H9 (cell line): Measurements from ENCODE around the gene INSRR. TPM values are rescaled to one million over a fixed set of nuclear protein-coding genes. Genes with fewer than 3 reads are reported as not detected.

Experiments used
- DNase-seq: peaks from one replicate; pipeline ENCODE4 v3.0.0-alpha.2; 2017
- H2AFZ ChIP-seq: one replicate; pipeline ENCODE4 v1.6.1; 2013; ENCODE audit warnings: mild to moderate bottlenecking, low read length, control low read depth, moderate library complexity
- H2AK5ac ChIP-seq: 2 replicates; pipeline ENCODE4 v1.6.1; 2013; ENCODE audit warnings: low read length, control low read depth, mixed read lengths; ENCODE audit not compliant: insufficient read length
- H2BK120ac ChIP-seq: one replicate; pipeline ENCODE4 v1.6.1; 2013; ENCODE audit warnings: low read depth, mild to moderate bottlenecking, low read length, control low read depth, inconsistent platforms; ENCODE audit not compliant: poor library complexity, severe bottlenecking
- H2BK12ac ChIP-seq: 2 replicates; pipeline ENCODE4 v1.6.1; 2013; ENCODE audit warnings: low read length, control low read depth, mixed read lengths, low read depth; ENCODE audit not compliant: insufficient read length
- H2BK15ac ChIP-seq: 2 replicates; pipeline ENCODE4 v1.6.1; 2013; ENCODE audit warnings: low read depth, low read length, control low read depth
- H2BK20ac ChIP-seq: one replicate; pipeline ENCODE4 v1.6.1; 2013; ENCODE audit warnings: low read depth, mild to moderate bottlenecking, low read length, control low read depth, inconsistent platforms; ENCODE audit not compliant: poor library complexity, severe bottlenecking
- H2BK5ac ChIP-seq: 2 replicates; pipeline ENCODE4 v1.6.1; 2013; ENCODE audit warnings: low read length, control low read depth, mixed read lengths; ENCODE audit not compliant: insufficient read length
- H3K14ac ChIP-seq: 2 replicates; pipeline ENCODE4 v1.6.1; 2013; ENCODE audit warnings: low read length, control low read depth; ENCODE audit not compliant: insufficient read depth
- H3K18ac ChIP-seq: 2 replicates; pipeline ENCODE4 v1.6.1; 2013; ENCODE audit warnings: low read depth, mild to moderate bottlenecking, mixed read lengths, low read length, control low read depth; ENCODE audit not compliant: insufficient read length
- H3K23ac ChIP-seq: 2 replicates; pipeline ENCODE4 v1.6.1; 2013; ENCODE audit warnings: low read length, control low read depth, mixed read lengths, low read depth; ENCODE audit not compliant: insufficient read length
- H3K23me2 ChIP-seq: 2 replicates; pipeline ENCODE4 v1.6.1; 2013; ENCODE audit warnings: low read depth, mild to moderate bottlenecking, mixed read lengths, low read length, control low read depth; ENCODE audit not compliant: insufficient read length, poor library complexity, severe bottlenecking
- H3K27ac ChIP-seq: 2 replicates; pipeline ENCODE4 v1.5.1; 2013; ENCODE audit warnings: low read length, control low read depth, mixed read lengths, low read depth; ENCODE audit not compliant: insufficient read length
- H3K27me3 ChIP-seq: 2 replicates; pipeline ENCODE4 v1.6.1; 2013; ENCODE audit warnings: low read length, control low read depth, inconsistent platforms; ENCODE audit not compliant: insufficient read depth
- H3K4ac ChIP-seq: 2 replicates; pipeline ENCODE4 v1.6.1; 2013; ENCODE audit warnings: low read depth, mild to moderate bottlenecking, control low read depth, inconsistent platforms, low read length, moderate library complexity
- H3K4me1 ChIP-seq: 2 replicates; pipeline ENCODE4 v1.6.1; 2013; ENCODE audit warnings: low read length, control low read depth, inconsistent platforms; ENCODE audit not compliant: insufficient read depth
- H3K4me2 ChIP-seq: 2 replicates; pipeline ENCODE4 v1.6.1; 2013; ENCODE audit warnings: low read length, control low read depth, mixed read lengths; ENCODE audit not compliant: insufficient read length, insufficient read depth
- H3K56ac ChIP-seq: 2 replicates; pipeline ENCODE4 v1.6.1; 2013; ENCODE audit warnings: low read depth, mild to moderate bottlenecking, mixed read lengths, low read length, control low read depth; ENCODE audit not compliant: insufficient read length
- H3K79me1 ChIP-seq: 2 replicates; pipeline ENCODE4 v1.6.1; 2013; ENCODE audit warnings: low read depth, mild to moderate bottlenecking, moderate library complexity, low read length, control low read depth, inconsistent platforms; ENCODE audit not compliant: insufficient read depth, poor library complexity, severe bottlenecking
- H3K79me2 ChIP-seq: 2 replicates; pipeline ENCODE4 v1.6.1; 2013; ENCODE audit warnings: low read length, control low read depth, inconsistent platforms; ENCODE audit not compliant: insufficient read depth
- H3K9ac ChIP-seq: 2 replicates; pipeline ENCODE4 v1.6.1; 2013; ENCODE audit warnings: low read length, control low read depth, mixed read lengths; ENCODE audit not compliant: insufficient read length; ENCODE audit errors: extremely low read depth
- H3K9me3 ChIP-seq: one replicate; pipeline ENCODE4 v1.6.1; 2013; ENCODE audit warnings: low read depth, low read length, inconsistent platforms; ENCODE audit not compliant: control insufficient read depth
- H3T11ph ChIP-seq: one replicate; pipeline ENCODE4 v1.6.1; 2013; ENCODE audit warnings: mild to moderate bottlenecking, low read length, control low read depth, inconsistent platforms
- H4K20me1 ChIP-seq: one replicate; pipeline ENCODE4 v1.6.1; 2013; ENCODE audit not compliant: control insufficient read depth, insufficient read length, insufficient read depth
- H4K5ac ChIP-seq: 2 replicates; pipeline ENCODE4 v1.6.1; 2013; ENCODE audit warnings: low read depth, mild to moderate bottlenecking, mixed read lengths, low read length, control low read depth; ENCODE audit not compliant: insufficient read length
- H4K8ac ChIP-seq: replicated peaks from 2 replicates; pipeline ENCODE4 v1.6.1; 2013; ENCODE audit warnings: low read length, control low read depth, mixed read lengths, low read depth; ENCODE audit not compliant: insufficient read length
- H4K91ac ChIP-seq: 2 replicates; pipeline ENCODE4 v1.6.1; 2013; ENCODE audit warnings: low read depth, mild to moderate bottlenecking, moderate library complexity, mixed read lengths, low read length, control low read depth; ENCODE audit not compliant: insufficient read length
- H3K27ac Mint-ChIP-seq, 3 experiments: 2 replicates in 2 of 3; 3 replicates in 1 of 3; pipeline ENCODE4 v1.8.0; 2020 to 2021; ENCODE audit warnings: mixed read lengths in 3 of 3, mild to moderate bottlenecking in 1 of 3, moderate library complexity in 1 of 3
- H3K27me3 Mint-ChIP-seq: 2 replicates; pipeline ENCODE4 v1.8.0; 2021; ENCODE audit warnings: low read depth, mild to moderate bottlenecking, moderate library complexity, mixed read lengths
- H3K36me3 Mint-ChIP-seq, 3 experiments: 2 replicates in 2 of 3; 3 replicates in 1 of 3; pipeline ENCODE4 v1.8.0; 2020 to 2021; ENCODE audit warnings: low read depth in 3 of 3, mixed read lengths in 3 of 3; ENCODE audit not compliant: insufficient read depth in 1 of 3
- H3K4me1 Mint-ChIP-seq, 2 experiments: 2 replicates each; pipeline ENCODE4 v1.8.0; 2020; ENCODE audit warnings: mixed read lengths in 2 of 2
- H3K4me3 Mint-ChIP-seq, 2 experiments: 2 replicates in 1 of 2; 3 replicates in 1 of 2; pipeline ENCODE4 v1.8.0; 2020 to 2021; ENCODE audit warnings: mild to moderate bottlenecking in 2 of 2, mixed read lengths in 2 of 2, moderate library complexity in 1 of 2
- H3K9me3 Mint-ChIP-seq, 2 experiments: 2 replicates in 1 of 2; 3 replicates in 1 of 2; pipeline ENCODE4 v1.8.0; 2020; ENCODE audit warnings: mild to moderate bottlenecking in 2 of 2, mixed read lengths in 2 of 2, moderate library complexity in 1 of 2
- WGBS: extraction: QIAGEN DNeasy Blood & Tissue Kit; methylation state at CpG from one replicate; pipeline ENCODE4 v1.1.7; 2013; ENCODE audit warnings: missing lambda C conversion rate, low lambda C conversion rate, mixed read lengths; ENCODE audit not compliant: insufficient read length; ENCODE audit errors: extremely low coverage; 5-methylcytosine and 5-hydroxymethylcytosine counted together
- total RNA-seq: library from RNA; stranded (reverse); gene quantifications from 2 replicates; pipeline ENCODE4 v1.2.1, GENCODE V29; 2021
- TF ChIP-seq, protein P1 (sequence below): fragments of 200-600 bp; sonication (generic); conservative IDR thresholded peaks from 3 replicates; pipeline ENCODE4 v1.8.0; 2021; ENCODE audit warnings: antibody characterized with exemption, mild to moderate bottlenecking

The INSRR gene
- total RNA-seq, 1 experiment from 2014 or later, result not detected

DNA sequence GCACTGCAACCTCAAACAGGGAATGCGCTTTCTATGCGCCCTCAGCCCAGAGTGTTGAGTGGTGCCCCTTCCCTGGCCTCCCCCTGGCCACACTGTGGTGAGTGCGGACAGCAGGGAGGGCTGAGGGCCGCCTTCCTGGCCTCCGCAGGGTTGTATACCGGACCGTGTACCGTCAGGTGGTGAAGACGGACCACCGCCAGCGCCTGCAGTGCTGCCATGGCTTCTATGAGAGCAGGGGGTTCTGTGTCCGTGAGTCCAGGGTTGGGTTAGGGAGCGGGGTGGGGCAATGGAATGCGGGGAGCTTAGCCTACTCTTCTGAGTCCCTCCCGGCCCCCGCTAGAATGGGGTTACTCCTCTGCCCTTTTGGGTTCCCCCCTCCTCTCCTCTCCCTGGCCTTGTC lies 46.3 kb upstream of the INSRR start:
- Histone ChIP-seq H2BK120ac (no peak overlapping the region), H3K4me1 (no peaks in the 10 kb centered on the region), H2BK12ac (no peak overlapping the region), H3K14ac (no peak overlapping the region), H4K91ac (no peak overlapping the region), H3K18ac (no peak overlapping the region), H3K4me2 (no peak overlapping the region), H3K4ac (no peak overlapping the region), H2AFZ (no peak overlapping the region), H4K20me1 (no peaks in the 10 kb centered on the region), H2AK5ac (no peak overlapping the region), H3K79me2 (no peaks in the 10 kb centered on the region), H3K23me2 (no peaks in the 10 kb centered on the region), H2BK15ac (no peak overlapping the region), H4K5ac (no peak overlapping the region), H3K79me1 (no peaks in the 10 kb centered on the region), H2BK20ac (no peak overlapping the region), H3K9ac (no peak overlapping the region), H3T11ph (no peak overlapping the region), H3K23ac (no peak overlapping the region), H3K9me3 (no peaks in the 10 kb centered on the region), H3K56ac (no peak overlapping the region), H3K27ac (no peak overlapping the region), H3K27me3 (no peaks in the 10 kb centered on the region; the same call in 1 of the 2 replicates), H2BK5ac (no peak overlapping the region), H4K8ac (no peak overlapping the region)
- Mint-ChIP-seq H3K27me3 (peaks cover 23% of the 10 kb centered on the region), H3K9me3 (no peaks in the 10 kb centered on the region), H3K36me3 (no peaks in the 10 kb centered on the region), H3K4me1 (peaks cover 2 to 11% of the 10 kb centered on the region in 2 experiments), H3K27ac (no peak overlapping the region), H3K4me3 (no peak overlapping the region)
- TF ChIP-seq, protein P1, sequence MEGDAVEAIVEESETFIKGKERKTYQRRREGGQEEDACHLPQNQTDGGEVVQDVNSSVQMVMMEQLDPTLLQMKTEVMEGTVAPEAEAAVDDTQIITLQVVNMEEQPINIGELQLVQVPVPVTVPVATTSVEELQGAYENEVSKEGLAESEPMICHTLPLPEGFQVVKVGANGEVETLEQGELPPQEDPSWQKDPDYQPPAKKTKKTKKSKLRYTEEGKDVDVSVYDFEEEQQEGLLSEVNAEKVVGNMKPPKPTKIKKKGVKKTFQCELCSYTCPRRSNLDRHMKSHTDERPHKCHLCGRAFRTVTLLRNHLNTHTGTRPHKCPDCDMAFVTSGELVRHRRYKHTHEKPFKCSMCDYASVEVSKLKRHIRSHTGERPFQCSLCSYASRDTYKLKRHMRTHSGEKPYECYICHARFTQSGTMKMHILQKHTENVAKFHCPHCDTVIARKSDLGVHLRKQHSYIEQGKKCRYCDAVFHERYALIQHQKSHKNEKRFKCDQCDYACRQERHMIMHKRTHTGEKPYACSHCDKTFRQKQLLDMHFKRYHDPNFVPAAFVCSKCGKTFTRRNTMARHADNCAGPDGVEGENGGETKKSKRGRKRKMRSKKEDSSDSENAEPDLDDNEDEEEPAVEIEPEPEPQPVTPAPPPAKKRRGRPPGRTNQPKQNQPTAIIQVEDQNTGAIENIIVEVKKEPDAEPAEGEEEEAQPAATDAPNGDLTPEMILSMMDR, result no peak
- no CpG with 5 or more reads among the region's 16 CpGs for WGBS
- DNase-seq, result no peak
